K562 (cell line): ENCODE measurements around the gene ELF2. TPM values are rescaled to one million over a fixed set of nuclear protein-coding genes. Genes with fewer than 3 reads are reported as not detected.

Experiments used
- CAMTA2 ChIP-seq: fragments of 250-450 bp; sonication (Bioruptor Pico); conservative IDR thresholded peaks from 2 replicates; pipeline ENCODE4 v1.5.1; 2022
- FOXP1 ChIP-seq: sonication (generic); formaldehyde crosslinking; IDR thresholded peaks from 2 replicates; pipeline ENCODE4 v1.8.0; 2022; ENCODE audit warnings: mild to moderate bottlenecking, missing genetic modification reagents
- MTA3 ChIP-seq: fragments of 450-650 bp; formaldehyde crosslinking; IDR thresholded peaks from 2 replicates; pipeline ENCODE4 v1.6.1; 2017; ENCODE audit warnings: mild to moderate bottlenecking, borderline replicate concordance
- NR3C1 ChIP-seq: sonication (generic); formaldehyde crosslinking; IDR thresholded peaks from 2 replicates; pipeline ENCODE4 v1.8.1; 2022; ENCODE audit warnings: missing genetic modification reagents
- RFX7 ChIP-seq: fragments of 250-450 bp; sonication (Bioruptor Pico); IDR thresholded peaks from 2 replicates; pipeline ENCODE4 v1.5.1; 2021; ENCODE audit warnings: mild to moderate bottlenecking
- STAT6 ChIP-seq: sonication (generic); formaldehyde crosslinking; IDR thresholded peaks from 2 replicates; pipeline ENCODE4 v1.8.1; 2023; ENCODE audit warnings: mild to moderate bottlenecking, missing genetic modification reagents
- ZBTB2 ChIP-seq: fragments of 450-650 bp; IDR thresholded peaks from 2 replicates; pipeline ENCODE4 v1.6.1; 2016; ENCODE audit warnings: antibody characterized with exemption
- ZMIZ1 ChIP-seq, 2 experiments: fragments of 150-350 bp in 1 of 2; IDR thresholded peaks; 2 replicates each; pipeline ENCODE4 v1.6.1; 2012 to 2016; ENCODE audit warnings: low read depth in 2 of 2, low read length in 2 of 2, mild to moderate bottlenecking in 1 of 2, moderate library complexity in 1 of 2
- ZNF318 ChIP-seq, 2 experiments: fragments of 450-650 bp; IDR thresholded peaks; 2 replicates each; pipeline ENCODE4 v1.6.1; 2016; ENCODE audit warnings: mild to moderate bottlenecking in 2 of 2, borderline replicate concordance in 1 of 2, low read depth in 1 of 2, moderate library complexity in 1 of 2
- ZNF76 ChIP-seq: fragments of 250-450 bp; sonication (Bioruptor Pico); IDR thresholded peaks from 2 replicates; pipeline ENCODE4 v1.4.0; 2020; ENCODE audit warnings: mild to moderate bottlenecking, moderate library complexity, borderline replicate concordance
- polyA plus RNA-seq, 8 experiments: library from polyadenylated mRNA; depleted of rRNA in 4 of 8; stranded (reverse) in 5 of 8; unstranded in 3 of 8; fragments of >200 nt; fragmentation: Nextera tagmentation in 2 of 8; fragmentation: Illumina TruSeq in 1 of 8; extraction: Ambion mirVana in 2 of 8; extraction: Trizol in 1 of 8; gene quantifications; 2 replicates each; pipeline versions ENCODE4 v1.2.1 to v1.2.3, GENCODE V29; 2011 to 2014; ENCODE audit warnings: inconsistent platforms in 1 of 8, missing spikeins in 1 of 8
- total RNA-seq, 7 experiments: library from RNA; depleted of rRNA in 6 of 7; stranded (reverse); fragments of >200 nt in 6 of 7; fragmentation: Illumina TruSeq in 2 of 7; extraction: Trizol in 2 of 7; gene quantifications; 2 replicates each; pipeline versions ENCODE4 v1.2.1 to v1.2.3, GENCODE V29; 2011 to 2021; ENCODE audit warnings: low replicate concordance in 1 of 7

The ELF2 gene
- total and polyA plus RNA-seq, 9 of the 15 experiments (the other 6 are each of a cell fraction or from before 2014, with no cell fraction given) = 9.4 to 58.7 (median 41.6) TPM

- TF ChIP-seq ZNF318 (IDR thresholded peaks at IDR 0.05; ENCODE audit: borderline replicate concordance in 1 of 2, low read depth in 1 of 2) (peak in 1 of 2 experiments; percentile 49; a peak in 2 of 4 replicates), STAT6 (CRISPR knock-in tag) (no peak), MTA3 (peak; percentile 93; the same call in 1 of the 2 replicates), RFX7 (CRISPR knock-in tag) (no peak), ZNF76 (CRISPR knock-in tag) (0 out of 2 replicates have a peak, but pooled peaks have one; percentile 6), ZBTB2 (no peak), CAMTA2 (CRISPR knock-in tag) (no peak), ZMIZ1 (IDR thresholded peaks at IDR 0.05; ENCODE audit: low read depth in 2 of 2, low read length in 2 of 2) (0 out of 4 replicates have a peak, but pooled peaks of 1 of the 2 experiments have one; percentile 63), NR3C1 (no peak), FOXP1 (peak; percentile 71; the same call in 1 of the 2 replicates)
Measured at GRCh38 chr4:139015269-139015947, 161.6 kb downstream of the ELF2 start, which contains the start of gene NOCT (continued).
